Retinal pigment epithelial cell (primary cell): ENCODE measurements around the gene SRGAP1.
"Not testable (repeated sequence)": the region's sequence is repeated elsewhere in the genome, so short reads cannot be mapped to it uniquely, and the experiment has no call there.

Experiments
- DNase-seq: peaks from one replicate; pipeline ENCODE4 v3.0.0-alpha.2; 2010; ENCODE audit warnings: low read depth
- H3K4me3 ChIP-seq: 2 replicates; pipeline ENCODE4 v1.5.1; 2011; ENCODE audit warnings: mild to moderate bottlenecking, low read length, control low read depth, moderate library complexity
- TF ChIP-seq, protein P1 (sequence below): conservative IDR thresholded peaks from 2 replicates; pipeline ENCODE4 v1.5.1; 2011; ENCODE audit warnings: low read depth, low read length, control low read depth, inconsistent platforms

Gene SRGAP1

DNA sequence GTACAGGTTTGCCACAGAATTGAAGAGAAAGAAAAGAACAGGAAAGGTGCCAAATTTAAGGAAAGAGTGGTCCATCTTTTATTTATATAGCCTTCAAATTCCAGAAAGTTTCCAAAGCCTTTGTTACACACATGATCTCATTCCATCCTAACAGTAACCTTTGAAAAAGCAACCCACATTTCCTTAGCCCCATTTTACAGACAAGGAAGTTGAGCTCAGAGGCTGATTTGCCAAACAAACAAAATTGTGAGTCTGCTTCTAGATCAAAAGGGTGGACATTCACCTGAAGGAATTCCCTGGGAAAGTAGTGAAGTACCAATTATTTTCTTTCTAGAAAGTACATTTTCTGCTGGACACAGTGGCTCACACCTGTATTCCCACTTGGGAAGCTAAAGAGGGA, 345.6 kb downstream of the SRGAP1 start:
- DNase-seq = no peak
- H3K4me3 ChIP-seq = no peak overlapping the region
- TF ChIP-seq, protein P1, sequence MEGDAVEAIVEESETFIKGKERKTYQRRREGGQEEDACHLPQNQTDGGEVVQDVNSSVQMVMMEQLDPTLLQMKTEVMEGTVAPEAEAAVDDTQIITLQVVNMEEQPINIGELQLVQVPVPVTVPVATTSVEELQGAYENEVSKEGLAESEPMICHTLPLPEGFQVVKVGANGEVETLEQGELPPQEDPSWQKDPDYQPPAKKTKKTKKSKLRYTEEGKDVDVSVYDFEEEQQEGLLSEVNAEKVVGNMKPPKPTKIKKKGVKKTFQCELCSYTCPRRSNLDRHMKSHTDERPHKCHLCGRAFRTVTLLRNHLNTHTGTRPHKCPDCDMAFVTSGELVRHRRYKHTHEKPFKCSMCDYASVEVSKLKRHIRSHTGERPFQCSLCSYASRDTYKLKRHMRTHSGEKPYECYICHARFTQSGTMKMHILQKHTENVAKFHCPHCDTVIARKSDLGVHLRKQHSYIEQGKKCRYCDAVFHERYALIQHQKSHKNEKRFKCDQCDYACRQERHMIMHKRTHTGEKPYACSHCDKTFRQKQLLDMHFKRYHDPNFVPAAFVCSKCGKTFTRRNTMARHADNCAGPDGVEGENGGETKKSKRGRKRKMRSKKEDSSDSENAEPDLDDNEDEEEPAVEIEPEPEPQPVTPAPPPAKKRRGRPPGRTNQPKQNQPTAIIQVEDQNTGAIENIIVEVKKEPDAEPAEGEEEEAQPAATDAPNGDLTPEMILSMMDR = no peak

DNA sequence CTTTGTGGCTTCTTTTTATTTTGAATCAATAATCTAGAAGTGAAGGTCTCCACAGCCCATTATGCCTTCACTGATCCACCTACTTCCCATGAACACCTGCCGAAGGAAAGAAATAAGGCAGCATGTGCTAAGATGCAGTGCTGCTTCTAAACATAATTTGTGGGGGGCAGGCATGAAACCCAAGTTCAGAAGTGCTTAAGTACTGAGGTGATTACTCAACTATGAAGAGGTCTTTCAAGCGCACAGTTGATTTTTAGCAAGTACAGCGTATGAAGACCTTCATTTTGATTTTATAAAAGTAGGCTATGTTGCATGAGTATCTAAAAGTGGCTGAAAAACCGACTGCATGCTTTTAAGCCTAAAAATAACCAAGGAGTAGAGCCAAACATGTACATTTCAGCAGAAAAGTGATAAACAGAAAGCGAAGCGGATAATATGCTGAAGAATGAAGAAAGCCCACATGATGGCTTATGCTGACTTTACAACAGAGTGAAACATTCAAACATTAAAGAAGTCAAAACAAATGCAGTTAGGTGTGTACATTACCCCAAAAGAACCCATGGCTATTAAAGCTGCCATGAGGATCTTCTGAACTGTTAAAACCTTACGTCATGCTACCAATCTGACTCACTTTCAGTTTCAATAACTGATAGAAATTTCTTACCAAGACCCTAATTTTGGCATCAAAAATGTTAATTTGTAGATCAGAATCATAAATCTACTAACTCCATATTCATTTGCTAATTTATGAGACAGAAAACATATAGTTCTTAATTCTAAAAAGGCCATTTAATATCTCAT, 348.3 kb downstream of the SRGAP1 start:
- no peak for DNase-seq
- H3K4me3 ChIP-seq = no peak overlapping the region
- TF ChIP-seq, protein P1 = no peak

DNA sequence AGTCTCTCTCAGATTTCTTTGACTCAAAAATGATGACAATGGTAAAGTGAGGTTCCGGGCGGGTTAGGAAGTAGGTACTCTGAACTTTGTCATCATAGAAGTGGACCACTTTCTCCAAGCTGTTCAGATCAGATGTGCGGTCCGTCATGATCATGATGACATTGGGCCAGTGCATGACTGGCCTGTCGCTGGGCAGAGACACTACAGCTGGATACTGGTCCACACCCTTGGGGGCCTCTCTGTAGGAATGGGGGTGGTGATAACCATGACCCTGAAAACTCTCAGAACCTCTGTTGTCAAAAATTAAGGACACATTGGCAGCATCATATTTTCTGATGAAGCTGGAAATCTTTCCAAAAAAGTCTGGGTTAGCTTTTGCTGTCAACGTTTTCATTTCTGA, 349.4 kb downstream of the SRGAP1 start:
- no peak for DNase-seq
- H3K4me3 ChIP-seq = no peak overlapping the region
- TF ChIP-seq, protein P1 = no peak

DNA sequence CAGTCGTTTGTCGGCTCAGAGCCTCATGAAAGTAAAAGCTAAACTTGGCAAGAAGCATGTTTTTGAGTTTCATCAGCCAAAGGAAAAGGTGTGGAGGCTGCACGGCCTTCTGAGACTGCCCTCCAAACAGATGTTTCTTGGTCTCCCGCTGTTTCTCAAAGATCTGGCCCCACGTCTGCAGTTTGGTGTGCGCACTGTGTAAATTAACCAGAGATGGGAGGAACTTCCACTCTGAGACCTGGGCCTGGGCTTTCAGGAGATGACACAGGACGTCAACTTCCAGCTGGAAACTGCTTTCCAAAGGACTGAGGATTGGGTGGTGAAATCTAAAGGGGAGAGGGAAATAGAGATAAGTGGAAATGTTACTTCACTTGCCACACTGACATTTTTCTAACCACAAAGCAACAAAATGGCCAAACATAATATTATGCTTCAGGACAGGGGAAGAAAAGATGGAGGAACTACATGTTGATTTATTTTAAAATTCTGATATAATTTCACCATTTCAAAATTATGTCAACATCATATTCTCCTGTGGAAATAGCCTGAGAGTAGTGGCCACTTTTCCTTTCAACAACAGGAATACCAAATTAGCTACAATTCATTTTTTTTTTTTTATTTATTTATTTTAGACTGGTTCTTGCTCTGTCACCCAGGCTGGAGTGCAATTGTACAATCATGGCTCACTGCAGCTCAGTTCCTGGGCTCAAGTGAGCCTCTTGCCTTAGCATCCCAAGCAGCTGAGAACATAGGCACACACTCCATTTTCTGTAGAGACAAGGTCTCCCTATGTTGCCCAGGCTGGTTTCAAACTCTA, 350.0 kb downstream of the SRGAP1 start:
- TF ChIP-seq, protein P1 = no peak
- DNase-seq = no peak
- no peak overlapping the region for H3K4me3 ChIP-seq

DNA sequence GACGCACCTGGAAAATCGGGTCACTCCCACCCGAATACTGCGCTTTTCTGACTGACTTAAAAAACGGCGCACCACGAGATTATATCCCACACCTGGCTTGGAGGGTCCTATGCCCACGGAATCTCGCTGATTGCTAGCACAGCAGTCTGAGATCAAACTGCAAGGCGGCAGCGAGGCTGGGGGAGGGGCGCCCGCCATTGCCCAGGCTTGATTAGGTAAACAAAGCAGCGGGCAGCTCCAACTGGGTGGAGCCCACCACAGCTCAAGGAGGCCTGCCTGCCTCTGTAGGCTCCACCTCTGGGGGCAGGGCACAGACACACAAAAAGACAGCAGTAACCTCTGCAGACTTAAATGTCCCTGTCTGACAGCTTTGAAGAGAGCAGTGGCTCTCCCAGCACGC, 351.3 kb downstream of the SRGAP1 start:
- DNase-seq, H3K4me3 ChIP-seq: not testable (repeated sequence)

DNA sequence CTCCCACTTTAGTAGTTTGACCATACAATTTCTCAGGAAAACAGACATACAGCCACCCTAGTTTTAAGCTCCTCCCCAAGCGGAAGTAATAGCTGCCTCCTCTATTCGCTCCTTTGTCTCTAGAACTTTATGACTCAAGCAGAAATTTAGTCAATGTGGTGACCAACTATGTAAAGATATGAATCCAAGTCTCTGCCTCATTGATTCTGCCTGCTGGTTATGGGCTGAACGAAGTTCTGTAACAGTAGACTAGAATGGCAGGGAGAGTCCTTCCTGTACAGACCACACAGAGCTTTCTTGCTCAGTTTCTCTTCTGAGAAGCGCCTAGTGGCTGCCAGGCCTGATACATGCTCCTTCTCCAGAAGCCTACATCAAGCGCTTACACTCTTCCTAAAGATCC, 358.5 kb downstream of the SRGAP1 start:
- DNase-seq = no peak
- TF ChIP-seq, protein P1 = no peak

DNA sequence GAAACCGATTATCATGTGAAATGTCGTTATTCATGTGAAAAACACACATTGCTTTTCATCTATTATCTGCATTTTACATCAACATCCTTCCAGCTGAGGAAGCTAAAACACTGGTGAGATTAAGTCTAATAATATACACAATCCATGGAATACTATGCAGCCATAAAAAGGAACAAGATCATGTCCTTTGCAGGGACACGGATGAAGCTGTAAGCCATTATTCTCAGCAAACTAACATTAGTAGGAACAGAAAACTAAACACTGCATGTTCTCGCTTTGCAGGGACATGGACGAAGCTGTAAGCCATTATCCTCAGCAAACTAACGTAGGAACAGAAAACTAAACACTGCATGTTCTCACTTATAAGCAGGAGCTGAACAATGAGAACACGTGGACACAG, 359.3 kb downstream of the SRGAP1 start:
- TF ChIP-seq, protein P1 = no peak

More for the DNA sequence above, 358.5 kb downstream of the SRGAP1 start:
- no peak overlapping the region for H3K4me3 ChIP-seq

More for the DNA sequence above, 359.3 kb downstream of the SRGAP1 start:
- H3K4me3 ChIP-seq = no peak overlapping the region
- DNase-seq = no peak
